Measurements from ENCODE around the gene YJU2. TPM values are rescaled to one million over a fixed set of nuclear protein-coding genes. Genes with fewer than 3 reads are reported as not detected.

The YJU2 gene
- total and polyA plus RNA-seq, 2 of the 8 experiments (the other 6 are each of a cell fraction or from before 2014, with no cell fraction given) = 26.8 to 27.7 TPM

DNA sequence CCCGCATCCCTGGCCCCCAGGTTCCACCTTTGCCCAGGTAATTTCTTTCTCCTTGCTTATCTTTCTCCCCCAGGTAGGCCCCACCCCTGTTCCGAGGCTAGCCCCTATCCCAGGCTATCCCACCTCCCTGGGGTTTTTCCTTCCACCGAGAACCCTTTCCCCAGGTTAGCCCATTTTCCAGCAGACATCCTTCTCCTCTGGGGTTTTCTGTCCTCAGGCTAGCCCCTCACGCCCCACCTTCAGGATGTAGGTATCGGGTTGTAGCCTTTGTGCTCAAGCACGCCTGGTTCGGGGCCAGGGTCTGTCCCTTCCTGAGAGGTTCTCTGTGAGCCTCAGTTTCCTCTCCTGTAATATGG, 58.4 kb downstream of the YJU2 start (continued):
- TF ChIP-seq, protein P1, sequence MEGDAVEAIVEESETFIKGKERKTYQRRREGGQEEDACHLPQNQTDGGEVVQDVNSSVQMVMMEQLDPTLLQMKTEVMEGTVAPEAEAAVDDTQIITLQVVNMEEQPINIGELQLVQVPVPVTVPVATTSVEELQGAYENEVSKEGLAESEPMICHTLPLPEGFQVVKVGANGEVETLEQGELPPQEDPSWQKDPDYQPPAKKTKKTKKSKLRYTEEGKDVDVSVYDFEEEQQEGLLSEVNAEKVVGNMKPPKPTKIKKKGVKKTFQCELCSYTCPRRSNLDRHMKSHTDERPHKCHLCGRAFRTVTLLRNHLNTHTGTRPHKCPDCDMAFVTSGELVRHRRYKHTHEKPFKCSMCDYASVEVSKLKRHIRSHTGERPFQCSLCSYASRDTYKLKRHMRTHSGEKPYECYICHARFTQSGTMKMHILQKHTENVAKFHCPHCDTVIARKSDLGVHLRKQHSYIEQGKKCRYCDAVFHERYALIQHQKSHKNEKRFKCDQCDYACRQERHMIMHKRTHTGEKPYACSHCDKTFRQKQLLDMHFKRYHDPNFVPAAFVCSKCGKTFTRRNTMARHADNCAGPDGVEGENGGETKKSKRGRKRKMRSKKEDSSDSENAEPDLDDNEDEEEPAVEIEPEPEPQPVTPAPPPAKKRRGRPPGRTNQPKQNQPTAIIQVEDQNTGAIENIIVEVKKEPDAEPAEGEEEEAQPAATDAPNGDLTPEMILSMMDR (IDR thresholded peaks at IDR 0.05; ENCODE audit: control extremely low read depth in 1 of 3, insufficient read depth in 1 of 3, low read depth in 1 of 3, low read length in 3 of 3) = no peak
- TF ChIP-seq, protein P2, sequence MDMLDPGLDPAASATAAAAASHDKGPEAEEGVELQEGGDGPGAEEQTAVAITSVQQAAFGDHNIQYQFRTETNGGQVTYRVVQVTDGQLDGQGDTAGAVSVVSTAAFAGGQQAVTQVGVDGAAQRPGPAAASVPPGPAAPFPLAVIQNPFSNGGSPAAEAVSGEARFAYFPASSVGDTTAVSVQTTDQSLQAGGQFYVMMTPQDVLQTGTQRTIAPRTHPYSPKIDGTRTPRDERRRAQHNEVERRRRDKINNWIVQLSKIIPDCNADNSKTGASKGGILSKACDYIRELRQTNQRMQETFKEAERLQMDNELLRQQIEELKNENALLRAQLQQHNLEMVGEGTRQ (IDR thresholded peaks at IDR 0.05; ENCODE audit: low read length) = no peak
- TF ChIP-seq ZNF274 (IDR thresholded peaks at IDR 0.05; ENCODE audit: borderline replicate concordance, extremely low read depth, low read length) (no peak), HDAC2 (IDR thresholded peaks at IDR 0.05; ENCODE audit: borderline replicate concordance in 1 of 2, low read depth in 2 of 2, low read length in 2 of 2) (peak; percentile 28 to 61; a peak in 2 of 4 replicates), CBX5 (IDR thresholded peaks at IDR 0.05; ENCODE audit: low read depth, low read length) (no peak), TEAD4 (IDR thresholded peaks at IDR 0.05; ENCODE audit: low read depth, low read length) (no peak)
- TF ChIP-seq, protein P3, sequence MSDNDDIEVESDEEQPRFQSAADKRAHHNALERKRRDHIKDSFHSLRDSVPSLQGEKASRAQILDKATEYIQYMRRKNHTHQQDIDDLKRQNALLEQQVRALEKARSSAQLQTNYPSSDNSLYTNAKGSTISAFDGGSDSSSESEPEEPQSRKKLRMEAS (IDR thresholded peaks at IDR 0.05) = no peak
